Esophagus squamous epithelium (tissue), 4 donors: ENCODE results near the gene IMMP2L.

ENCODE experiments used
- CTCF ChIP-seq, 6 experiments: fragments of 450-650 bp in 4 of 6; fragments of 200-600 bp in 2 of 6; sonication (generic) in 2 of 6; IDR thresholded peaks; one replicate each; pipeline ENCODE4 v1.5.1; 2016 to 2019; ENCODE audit warnings: antibody characterized with exemption in 6 of 6, mild to moderate bottlenecking in 4 of 6, moderate library complexity in 4 of 6
- POLR2A ChIP-seq, 4 donors: fragments of 450-650 bp; IDR thresholded peaks; one replicate each; pipeline ENCODE4 v1.6.1; 2017; ENCODE audit warnings: antibody characterized with exemption in 4 of 4, mild to moderate bottlenecking in 4 of 4, moderate library complexity in 3 of 4

GRCh38 chr7:110693344-110693743 is 868.9 kb downstream of the IMMP2L start:
- TF ChIP-seq CTCF (IDR thresholded peaks at IDR 0.05): no peak
- TF ChIP-seq POLR2A (IDR thresholded peaks at IDR 0.05): no peak
